GM21390 (cell line): ENCODE measurements around the gene ECT2.
"Not testable (repeated sequence)": the region's sequence is repeated elsewhere in the genome, so short reads cannot be mapped to it uniquely, and the experiment has no call there.

Source experiments
- ATAC-seq: cut with Tn5 transposase; IDR thresholded peaks from one replicate; pipeline ENCODE4 v1.9.1; 2021; ENCODE audit not compliant: unreplicated experiment

Gene ECT2

GRCh38 chr3:172739462-172739861 is 11.1 kb upstream of the ECT2 start:
- no peak for ATAC-seq

GRCh38 chr3:172746475-172746874 is 4.1 kb upstream of the ECT2 start:
- no peak for ATAC-seq

- no peak for ATAC-seq
Measured at GRCh38 chr3:172749230-172749965, 1.1 kb upstream of the ECT2 start.

GRCh38 chr3:172750069-172750367 is 508 bp upstream of the ECT2 start:
- ATAC-seq, result no peak

- ATAC-seq, result no peak
Measured at GRCh38 chr3:172751175-172751704, 714 bp downstream of the ECT2 start.

GRCh38 chr3:172752651-172753050 is 2.1 kb downstream of the ECT2 start:
- no peak for ATAC-seq

GRCh38 chr3:172753125-172753524 is 2.6 kb downstream of the ECT2 start:
- no peak for ATAC-seq

- ATAC-seq, result not testable (repeated sequence)
Measured at GRCh38 chr3:172760416-172760815, 9.9 kb downstream of the ECT2 start.

- no peak for ATAC-seq
Measured at GRCh38 chr3:172766241-172766640, 15.7 kb downstream of the ECT2 start.

- ATAC-seq, result no peak
Measured at GRCh38 chr3:172766718-172767405, 16.3 kb downstream of the ECT2 start.

GRCh38 chr3:172770382-172770781 is 19.9 kb downstream of the ECT2 start:
- no peak for ATAC-seq

- no peak for ATAC-seq
Measured at GRCh38 chr3:172771672-172772071, 21.1 kb downstream of the ECT2 start.

- ATAC-seq, result no peak
Measured at GRCh38 chr3:172776049-172776717, 25.7 kb downstream of the ECT2 start.

GRCh38 chr3:172777901-172778300 is 27.4 kb downstream of the ECT2 start:
- ATAC-seq, result no peak

GRCh38 chr3:172782235-172782634 is 31.7 kb downstream of the ECT2 start:
- ATAC-seq, result no peak

GRCh38 chr3:172786036-172786435 is 35.5 kb downstream of the ECT2 start:
- no peak for ATAC-seq

- ATAC-seq, result no peak
Measured at GRCh38 chr3:172787019-172787418, 36.5 kb downstream of the ECT2 start.

- no peak for ATAC-seq
Measured at GRCh38 chr3:172787746-172788145, 37.2 kb downstream of the ECT2 start.

GRCh38 chr3:172799246-172799645 is 48.7 kb downstream of the ECT2 start:
- ATAC-seq, result no peak

GRCh38 chr3:172800156-172800555 is 49.6 kb downstream of the ECT2 start:
- no peak for ATAC-seq

- ATAC-seq, result no peak
Measured at GRCh38 chr3:172803489-172803888, 53.0 kb downstream of the ECT2 start.

GRCh38 chr3:172804323-172804722 is 53.8 kb downstream of the ECT2 start:
- no peak for ATAC-seq
